HepG2 (cell line): ENCODE measurements around the gene GALK2. TPM values are rescaled to one million over a fixed set of nuclear protein-coding genes. Genes with fewer than 3 reads are reported as not detected.
"Not testable (repeated sequence)": the region's sequence is repeated elsewhere in the genome, so short reads cannot be mapped to it uniquely, and the experiment has no call there.

ENCODE experiments used
- ATAC-seq: fragments of 200-7000 bp; cut with Tn5 transposase; 3 replicates; pipeline ENCODE4 v1.9.1; 2020; ENCODE audit warnings: mild to moderate bottlenecking, moderate library complexity
- BruUV-seq: library from RNA; stranded (reverse); fragments of 400-500 nt; replicated peaks from 2 replicates; lab custom pipeline; 2021; lab: Mats Ljungman, UMichigan
- CTCF ChIA-PET: fragments of 300-600 bp; formaldehyde crosslinking; extraction: SDS; loops from one replicate; lab custom pipeline; 2021; ENCODE audit warnings: low total read pairs, inconsistent platforms, low intra/inter-chr PET ratio; lab: Yijun Ruan, JAX
- POLR2A ChIA-PET: fragments of 350-600 bp; sonication (Branson Sonifier 250); formaldehyde crosslinking; loops from one replicate; lab custom pipeline; 2020; ENCODE audit warnings: antibody characterized with exemption, inconsistent platforms; lab: Yijun Ruan, JAX
- DNase-seq: peaks from one replicate; pipeline ENCODE4 v3.0.0-alpha.2; 2015; ENCODE audit warnings: low spot score
- FAIRE-seq: peaks from 3 replicates; lab custom pipeline; 2011; peaks lifted over from hg19 to GRCh38; lab: Jason Lieb, UNC
- H2AFZ ChIP-seq: one replicate; pipeline ENCODE4 v1.6.1; 2011; ENCODE audit warnings: low read length, inconsistent platforms
- H3K27ac ChIP-seq: fragments of 300-600 bp; 3 replicates; pipeline ENCODE4 v1.8.0; 2011; ENCODE audit warnings: mixed run types, mild to moderate bottlenecking, mixed read lengths, low read length, inconsistent platforms; ENCODE audit not compliant: insufficient read depth; ENCODE audit errors: extremely low read length
- H3K27me3 ChIP-seq, 2 experiments: fragments of 200-600 bp in 1 of 2; 2 replicates in 1 of 2; 3 replicates in 1 of 2; pipeline versions ENCODE4 v1.6.0 to v1.8.0; 2011; ENCODE audit warnings: low read length in 2 of 2, mild to moderate bottlenecking in 2 of 2, moderate library complexity in 2 of 2, inconsistent platforms in 1 of 2; ENCODE audit not compliant: insufficient read depth in 2 of 2, control insufficient read depth in 1 of 2
- H3K36me3 ChIP-seq, 2 experiments: fragments of 200-600 bp in 1 of 2; replicated peaks in 1 of 2; 2 replicates in 1 of 2; 3 replicates in 1 of 2; pipeline versions ENCODE4 v1.5.1 to v1.8.0; 2011; ENCODE audit warnings: low read length in 2 of 2, inconsistent platforms in 1 of 2; ENCODE audit not compliant: insufficient read depth in 2 of 2, control insufficient read depth in 1 of 2
- H3K4me1 ChIP-seq: 2 replicates; pipeline ENCODE4 v1.5.1; 2012; ENCODE audit warnings: low read length, inconsistent platforms; ENCODE audit not compliant: insufficient read depth
- H3K4me2 ChIP-seq: 2 replicates; pipeline ENCODE4 v1.6.0; 2011; ENCODE audit warnings: low read depth, low read length, inconsistent platforms
- H3K4me3 ChIP-seq, 3 experiments: fragments of 200-600 bp in 1 of 3; sonication (generic), shearing (Covaris generic) in 1 of 3; replicated peaks in 1 of 3; 2 replicates each; pipeline ENCODE4 v1.5.1; 2011 to 2016; ENCODE audit warnings: low read length in 3 of 3, inconsistent platforms in 2 of 3, low read depth in 2 of 3, mild to moderate bottlenecking in 2 of 3, control low read depth in 1 of 3, mixed read lengths in 1 of 3; ENCODE audit not compliant: insufficient read depth in 1 of 3
- H3K79me2 ChIP-seq: one replicate; pipeline ENCODE4 v1.6.1; 2011; ENCODE audit warnings: low read length, inconsistent platforms; ENCODE audit not compliant: insufficient read depth
- H3K9ac ChIP-seq: 2 replicates; pipeline ENCODE4 v1.6.0; 2011; ENCODE audit warnings: mild to moderate bottlenecking, low read depth, low read length, inconsistent platforms; ENCODE audit not compliant: insufficient read depth
- H3K9me3 ChIP-seq: 2 replicates; pipeline ENCODE4 v1.5.1; 2012; ENCODE audit warnings: mild to moderate bottlenecking, low read length
- H4K20me1 ChIP-seq: 2 replicates; pipeline ENCODE4 v1.6.0; 2011; ENCODE audit warnings: inconsistent platforms, mild to moderate bottlenecking, low read length, moderate library complexity; ENCODE audit not compliant: insufficient read depth
- KAT7 ChIP-seq: IDR thresholded peaks from 2 replicates; pipeline ENCODE4 v1.6.1; 2018; ENCODE audit warnings: borderline replicate concordance, missing compliant biosample characterization
- TBX3 ChIP-seq: fragments of 450-650 bp; IDR thresholded peaks from 2 replicates; pipeline ENCODE4 v1.6.1; 2017; ENCODE audit warnings: antibody characterized with exemption, mild to moderate bottlenecking, inconsistent platforms, borderline replicate concordance
- TCF7L2 ChIP-seq: IDR thresholded peaks from 2 replicates; pipeline ENCODE4 v1.6.1; 2011; ENCODE audit warnings: mild to moderate bottlenecking, low read depth, low read length, moderate library complexity
- ZNF598 ChIP-seq: sonication (generic); formaldehyde crosslinking; IDR thresholded peaks from 2 replicates; pipeline ENCODE4 v1.5.1; 2020; ENCODE audit warnings: mild to moderate bottlenecking, missing genetic modification reagents, borderline replicate concordance
- WGBS: methylation state at CpG from one replicate; pipeline ENCODE4 v1.1.6; 2017; ENCODE audit warnings: low lambda C conversion rate; 5-methylcytosine and 5-hydroxymethylcytosine counted together
- in situ Hi-C: cut with HindIII; loops from 2 replicates; pipeline ENCODE4 v1.10.0; 2017; ENCODE audit warnings: low pct_unique_long_range_greater_than_20kb; ENCODE audit not compliant: extremely low pct_ligation_motif_present
- intact Hi-C: fragments of 100-400 bp; cut with micrococcal nuclease; formaldehyde crosslinking; loops from one replicate; pipeline ENCODE4 v1.10.0; 2022; ENCODE audit not compliant: unreplicated experiment
- polyA plus RNA-seq, 8 experiments: library from polyadenylated mRNA; depleted of rRNA in 3 of 8; stranded (reverse) in 7 of 8; unstranded in 1 of 8; fragments of >200 nt; fragmentation: Illumina TruSeq in 4 of 8; extraction: Trizol in 4 of 8; gene quantifications; 2 replicates each; pipeline versions ENCODE4 v1.2.1 to v1.2.3, GENCODE V29; 2011 to 2016; ENCODE audit warnings: low read depth in 4 of 8, missing spikeins in 1 of 8, mixed read lengths in 1 of 8; ENCODE audit not compliant: insufficient read depth in 1 of 8
- total RNA-seq, 5 experiments: library from RNA; depleted of rRNA; stranded (reverse); fragments of >200 nt; fragmentation: Illumina TruSeq; extraction: Trizol; gene quantifications; 2 replicates each; pipeline ENCODE4 v1.2.3, GENCODE V29; 2016; ENCODE audit warnings: low read depth in 1 of 5
- TF ChIP-seq, protein P1 (sequence below): sonication (generic); formaldehyde crosslinking; IDR thresholded peaks from 2 replicates; pipeline ENCODE4 v1.5.0; 2020; ENCODE audit warnings: mild to moderate bottlenecking, missing genetic modification reagents, borderline replicate concordance
- TF ChIP-seq, protein P2 (sequence below): sonication (generic); formaldehyde crosslinking; IDR thresholded peaks from 2 replicates; pipeline ENCODE4 v1.4.0; 2020; ENCODE audit warnings: missing genetic modification reagents

The GALK2 gene
- total and polyA plus RNA-seq, 2 of the 13 experiments (the other 11 are each of a cell fraction or from before 2014, with no cell fraction given) = 17.6 to 32.8 TPM

DNA sequence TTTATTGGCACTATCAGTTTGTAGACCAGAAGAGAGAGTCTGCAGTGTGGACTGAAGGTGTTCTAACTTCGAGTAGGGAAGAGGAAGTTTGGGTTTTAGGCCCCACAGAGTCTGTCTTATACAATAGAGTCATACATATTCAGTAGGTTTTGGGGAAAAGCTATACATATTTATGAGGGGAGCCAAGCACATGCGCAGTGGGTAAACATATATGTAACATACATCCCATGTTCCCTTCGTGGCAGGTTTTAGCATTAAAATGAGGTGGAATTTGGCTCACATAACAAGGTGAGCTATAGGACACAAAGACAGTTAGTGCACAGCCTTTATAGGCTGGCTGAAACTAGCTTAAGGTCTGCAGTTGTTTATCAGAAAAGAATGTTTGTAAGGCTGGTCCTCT is 4.9 kb downstream of the GALK2 start (continued):
- TF ChIP-seq, protein P1, sequence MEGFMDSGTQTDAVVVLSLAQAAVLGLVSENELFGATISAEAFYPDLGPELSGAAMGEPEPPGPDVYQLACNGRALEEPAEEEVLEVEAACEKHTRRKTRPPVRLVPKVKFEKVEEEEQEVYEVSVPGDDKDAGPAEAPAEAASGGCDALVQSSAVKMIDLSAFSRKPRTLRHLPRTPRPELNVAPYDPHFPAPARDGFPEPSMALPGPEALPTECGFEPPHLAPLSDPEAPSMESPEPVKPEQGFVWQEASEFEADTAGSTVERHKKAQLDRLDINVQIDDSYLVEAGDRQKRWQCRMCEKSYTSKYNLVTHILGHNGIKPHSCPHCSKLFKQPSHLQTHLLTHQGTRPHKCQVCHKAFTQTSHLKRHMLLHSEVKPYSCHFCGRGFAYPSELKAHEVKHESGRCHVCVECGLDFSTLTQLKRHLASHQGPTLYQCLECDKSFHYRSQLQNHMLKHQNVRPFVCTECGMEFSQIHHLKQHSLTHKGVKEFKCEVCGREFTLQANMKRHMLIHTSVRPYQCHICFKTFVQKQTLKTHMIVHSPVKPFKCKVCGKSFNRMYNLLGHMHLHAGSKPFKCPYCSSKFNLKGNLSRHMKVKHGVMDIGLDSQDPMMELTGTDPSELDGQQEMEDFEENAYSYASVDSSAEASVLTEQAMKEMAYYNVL = no peak
- TF ChIP-seq TBX3 = no peak
- TF ChIP-seq TCF7L2 = no peak
- no peak for TF ChIP-seq KAT7 (CRISPR knock-in tag)
- no peak for TF ChIP-seq ZNF598 (CRISPR knock-in tag)
- TF ChIP-seq, protein P2, sequence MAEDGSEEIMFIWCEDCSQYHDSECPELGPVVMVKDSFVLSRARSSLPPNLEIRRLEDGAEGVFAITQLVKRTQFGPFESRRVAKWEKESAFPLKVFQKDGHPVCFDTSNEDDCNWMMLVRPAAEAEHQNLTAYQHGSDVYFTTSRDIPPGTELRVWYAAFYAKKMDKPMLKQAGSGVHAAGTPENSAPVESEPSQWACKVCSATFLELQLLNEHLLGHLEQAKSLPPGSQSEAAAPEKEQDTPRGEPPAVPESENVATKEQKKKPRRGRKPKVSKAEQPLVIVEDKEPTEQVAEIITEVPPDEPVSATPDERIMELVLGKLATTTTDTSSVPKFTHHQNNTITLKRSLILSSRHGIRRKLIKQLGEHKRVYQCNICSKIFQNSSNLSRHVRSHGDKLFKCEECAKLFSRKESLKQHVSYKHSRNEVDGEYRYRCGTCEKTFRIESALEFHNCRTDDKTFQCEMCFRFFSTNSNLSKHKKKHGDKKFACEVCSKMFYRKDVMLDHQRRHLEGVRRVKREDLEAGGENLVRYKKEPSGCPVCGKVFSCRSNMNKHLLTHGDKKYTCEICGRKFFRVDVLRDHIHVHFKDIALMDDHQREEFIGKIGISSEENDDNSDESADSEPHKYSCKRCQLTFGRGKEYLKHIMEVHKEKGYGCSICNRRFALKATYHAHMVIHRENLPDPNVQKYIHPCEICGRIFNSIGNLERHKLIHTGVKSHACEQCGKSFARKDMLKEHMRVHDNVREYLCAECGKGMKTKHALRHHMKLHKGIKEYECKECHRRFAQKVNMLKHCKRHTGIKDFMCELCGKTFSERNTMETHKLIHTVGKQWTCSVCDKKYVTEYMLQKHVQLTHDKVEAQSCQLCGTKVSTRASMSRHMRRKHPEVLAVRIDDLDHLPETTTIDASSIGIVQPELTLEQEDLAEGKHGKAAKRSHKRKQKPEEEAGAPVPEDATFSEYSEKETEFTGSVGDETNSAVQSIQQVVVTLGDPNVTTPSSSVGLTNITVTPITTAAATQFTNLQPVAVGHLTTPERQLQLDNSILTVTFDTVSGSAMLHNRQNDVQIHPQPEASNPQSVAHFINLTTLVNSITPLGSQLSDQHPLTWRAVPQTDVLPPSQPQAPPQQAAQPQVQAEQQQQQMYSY (CRISPR knock-in tag) = no peak

DNA sequence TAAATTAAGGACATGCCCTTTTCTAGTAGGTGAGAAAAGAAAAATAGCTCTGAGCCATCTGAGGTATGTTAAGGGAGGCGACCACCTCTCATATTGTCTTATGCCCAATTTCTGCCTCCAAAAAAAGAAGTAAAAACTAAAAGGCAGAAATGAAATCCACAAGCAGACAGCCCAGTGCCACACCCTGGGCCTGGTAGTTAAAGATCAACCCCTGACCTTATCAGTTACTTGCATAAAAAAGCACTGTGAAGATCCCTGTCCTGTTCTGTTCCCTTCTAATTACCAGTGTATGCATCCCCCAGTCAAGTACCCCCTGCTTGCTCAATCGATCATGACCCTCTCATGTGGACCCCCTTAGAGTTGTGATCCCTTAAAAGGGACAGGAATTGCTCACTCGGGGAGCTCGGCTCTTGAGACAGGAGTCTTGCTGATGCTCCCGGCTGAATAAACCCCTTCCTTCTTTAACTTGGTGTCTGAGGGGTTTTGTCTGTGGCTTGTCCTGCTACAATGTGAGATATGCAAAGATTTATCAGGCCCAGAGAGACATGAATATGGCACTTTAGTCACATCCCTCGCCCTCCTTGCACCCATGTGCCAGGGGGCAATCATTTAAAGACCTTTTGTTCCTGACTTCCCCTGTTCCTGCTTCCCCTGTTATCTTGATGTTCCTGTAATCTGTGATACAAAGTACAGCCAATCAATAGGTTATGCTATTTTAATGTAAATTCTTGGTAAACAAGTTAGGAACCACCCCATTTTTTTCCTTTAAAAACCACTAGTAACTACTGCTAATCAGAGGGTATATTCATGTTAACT is 5.7 kb downstream of the GALK2 start:
- ATAC-seq, CTCF ChIA-PET, intact Hi-C loops, BruUV-seq, H3K4me3 ChIP-seq, H3K9ac ChIP-seq, H3K36me3 ChIP-seq, H3K27ac ChIP-seq, H4K20me1 ChIP-seq, H2AFZ ChIP-seq, DNase-seq, H3K4me2 ChIP-seq, H3K27me3 ChIP-seq, POLR2A ChIA-PET, H3K9me3 ChIP-seq, FAIRE-seq, in situ Hi-C loops: not testable (repeated sequence)
- Histone ChIP-seq H3K79me2 (peaks cover 14% of the 10 kb centered on the region), H3K4me1 (peaks cover 26% of the 10 kb centered on the region)
- 83% methylated on average over 6 of the region's 6 CpGs for WGBS
